Stomach smooth muscle (tissue), 2 donors: ENCODE data around the gene UPP2.

Experiments
- H3K27ac ChIP-seq: one replicate; pipeline ENCODE4 v1.7.0; 2013; ENCODE audit warnings: mild to moderate bottlenecking, low read length, inconsistent platforms
- H3K27me3 ChIP-seq, 2 donors: one replicate each; pipeline ENCODE4 v1.7.0; 2013; ENCODE audit warnings: low read length in 2 of 2; ENCODE audit not compliant: insufficient read depth in 2 of 2, control insufficient read depth in 1 of 2
- H3K36me3 ChIP-seq, 2 donors: one replicate each; pipeline ENCODE4 v1.7.0; 2013; ENCODE audit warnings: low read length in 2 of 2; ENCODE audit not compliant: control insufficient read depth in 2 of 2, insufficient read depth in 2 of 2
- H3K4me1 ChIP-seq: one replicate; pipeline ENCODE4 v1.7.0; 2013; ENCODE audit warnings: low read length; ENCODE audit not compliant: control insufficient read depth, insufficient read depth
- H3K4me3 ChIP-seq, 2 donors: one replicate each; pipeline ENCODE4 v1.7.0; 2013; ENCODE audit warnings: low read length in 2 of 2
- H3K9ac ChIP-seq, 2 donors: one replicate each; pipeline ENCODE4 v1.7.0; 2013; ENCODE audit warnings: low read length in 2 of 2, mild to moderate bottlenecking in 1 of 2
- H3K9me3 ChIP-seq, 2 donors: one replicate each; pipeline ENCODE4 v1.7.0; 2013; ENCODE audit warnings: low read length in 2 of 2; ENCODE audit not compliant: control insufficient read depth in 2 of 2
- donor health status: healthy.
- donor health status: Pancreatic carcinoma.

UPP2 gene

GRCh38 chr2:158174956-158175355, 73.3 kb downstream of the UPP2 start:
- no peak overlapping the region for H3K9ac ChIP-seq
- no peaks in the 10 kb centered on the region for H3K4me1 ChIP-seq
- no peak overlapping the region for H3K27ac ChIP-seq
- no peaks in the 10 kb centered on the region for H3K9me3 ChIP-seq
- H3K4me3 ChIP-seq: no peak overlapping the region
- no peaks in the 10 kb centered on the region for H3K36me3 ChIP-seq
- H3K27me3 ChIP-seq: no peaks in the 10 kb centered on the region

GRCh38 chr2:158178646-158179045, 77.0 kb downstream of the UPP2 start:
- no peak overlapping the region for H3K4me3 ChIP-seq
- no peak overlapping the region for H3K9ac ChIP-seq
- H3K27me3 ChIP-seq: no peaks in the 10 kb centered on the region
- no peaks in the 10 kb centered on the region for H3K36me3 ChIP-seq
- no peaks in the 10 kb centered on the region for H3K4me1 ChIP-seq
- H3K27ac ChIP-seq: no peak overlapping the region
- H3K9me3 ChIP-seq: no peaks in the 10 kb centered on the region

GRCh38 chr2:158179660-158180059, 78.0 kb downstream of the UPP2 start:
- Histone ChIP-seq H3K9me3 (no peaks in the 10 kb centered on the region), H3K9ac (no peak overlapping the region), H3K27ac (no peak overlapping the region), H3K36me3 (no peaks in the 10 kb centered on the region), H3K27me3 (no peaks in the 10 kb centered on the region), H3K4me1 (no peaks in the 10 kb centered on the region), H3K4me3 (no peak overlapping the region)

GRCh38 chr2:158181171-158181570, 79.5 kb downstream of the UPP2 start:
- Histone ChIP-seq H3K36me3 (no peaks in the 10 kb centered on the region), H3K4me3 (no peak overlapping the region), H3K9me3 (no peaks in the 10 kb centered on the region), H3K9ac (no peak overlapping the region), H3K27me3 (no peaks in the 10 kb centered on the region), H3K27ac (no peak overlapping the region), H3K4me1 (no peaks in the 10 kb centered on the region)

GRCh38 chr2:158182676-158183295, 81.1 kb downstream of the UPP2 start:
- Histone ChIP-seq H3K27ac (no peak overlapping the region), H3K36me3 (no peaks in the 10 kb centered on the region), H3K4me1 (no peaks in the 10 kb centered on the region), H3K27me3 (no peaks in the 10 kb centered on the region), H3K9ac (no peak overlapping the region), H3K4me3 (no peak overlapping the region), H3K9me3 (no peaks in the 10 kb centered on the region)

GRCh38 chr2:158184001-158184400, 82.3 kb downstream of the UPP2 start:
- Histone ChIP-seq H3K9ac (no peak overlapping the region), H3K4me1 (no peaks in the 10 kb centered on the region), H3K27me3 (no peaks in the 10 kb centered on the region), H3K36me3 (no peaks in the 10 kb centered on the region), H3K27ac (no peak overlapping the region), H3K9me3 (no peaks in the 10 kb centered on the region), H3K4me3 (no peak overlapping the region)

GRCh38 chr2:158184556-158185343, 83.1 kb downstream of the UPP2 start:
- Histone ChIP-seq H3K4me3 (no peak overlapping the region), H3K36me3 (no peaks in the 10 kb centered on the region), H3K27ac (no peak overlapping the region), H3K9me3 (no peaks in the 10 kb centered on the region), H3K27me3 (no peaks in the 10 kb centered on the region), H3K4me1 (no peaks in the 10 kb centered on the region), H3K9ac (no peak overlapping the region)
